GM12801 (cell line): Measurements from ENCODE around the gene YWHAG.

Experiments
- CTCF ChIP-seq: IDR thresholded peaks from one replicate; pipeline ENCODE4 v1.5.1; 2011; ENCODE audit warnings: control low read depth; ENCODE audit not compliant: insufficient read length; ENCODE audit errors: extremely low read depth

Gene YWHAG

GRCh38 chr7:76330673-76331072 lies 28.1 kb downstream of the YWHAG start:
- no peak for TF ChIP-seq CTCF

GRCh38 chr7:76330261-76330660 lies 28.5 kb downstream of the YWHAG start:
- TF ChIP-seq CTCF, result no peak

DNA sequence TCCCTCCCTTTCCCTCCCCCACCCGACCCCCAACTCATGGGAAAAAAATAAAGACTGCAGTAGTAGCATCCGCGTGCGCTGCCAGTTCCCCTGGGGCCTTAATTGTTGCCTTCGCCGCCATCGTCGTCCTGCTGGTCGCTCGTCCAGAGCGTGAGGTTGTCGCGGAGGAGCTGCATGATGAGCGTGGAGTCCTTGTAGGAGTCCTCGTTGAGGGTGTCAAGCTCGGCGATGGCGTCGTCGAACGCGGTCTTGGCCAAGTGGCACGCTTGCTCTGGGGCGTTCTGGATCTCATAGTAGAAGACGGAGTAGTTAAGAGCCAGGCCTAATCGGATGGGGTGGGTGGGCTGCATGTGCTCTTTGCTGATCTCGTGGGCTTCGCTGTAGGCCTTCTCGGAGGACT lies 29.3 kb downstream of the YWHAG start:
- TF ChIP-seq CTCF, result no peak

GRCh38 chr7:76328389-76328788 lies 30.4 kb downstream of the YWHAG start:
- no peak for TF ChIP-seq CTCF

GRCh38 chr7:76327610-76328009 lies 31.2 kb downstream of the YWHAG start:
- no peak for TF ChIP-seq CTCF

GRCh38 chr7:76326646-76327233 lies 32.1 kb downstream of the YWHAG start:
- TF ChIP-seq CTCF, result no peak

- TF ChIP-seq CTCF, result no peak
Observed at GRCh38 chr7:76325811-76326210, 33.0 kb downstream of the YWHAG start.
